IMR-90 (cell line): Measurements from ENCODE around the gene ZNF195. TPM values are rescaled to one million over a fixed set of nuclear protein-coding genes. Genes with fewer than 3 reads are reported as not detected.
"Not testable (repeated sequence)": the region's sequence is repeated elsewhere in the genome, so short reads cannot be mapped to it uniquely, and the experiment has no call there.

Experiments
- ATAC-seq: fragments of 200-7000 bp; cut with Tn5 transposase; 2 replicates; pipeline ENCODE4 v1.9.1; 2020; ENCODE audit warnings: low read depth, mild to moderate bottlenecking, moderate library complexity
- BruUV-seq: library from RNA; stranded (reverse); fragments of 400-500 nt; replicated peaks from 2 replicates; lab custom pipeline; 2021; lab: Mats Ljungman, UMichigan
- CTCF ChIA-PET: fragments of 300-600 bp; formaldehyde crosslinking; extraction: SDS; loops from one replicate; lab custom pipeline; 2021; ENCODE audit warnings: antibody characterized with exemption; lab: Yijun Ruan, JAX
- POLR2A ChIA-PET: fragments of 300-600 bp; sonication (Branson Sonifier 250); formaldehyde crosslinking; loops from one replicate; lab custom pipeline; 2022; ENCODE audit warnings: antibody characterized with exemption; ENCODE audit not compliant: unreplicated experiment; lab: Charles Lee
- DNase-seq: peaks from one replicate; pipeline ENCODE4 v3.0.0; 2013
- H2AFZ ChIP-seq: replicated peaks from 2 replicates; pipeline ENCODE3; 2013; ENCODE audit warnings: low read length, mild to moderate bottlenecking; ENCODE audit not compliant: poor library complexity
- H2AK5ac ChIP-seq: 2 replicates; pipeline ENCODE4 v1.6.1; 2013; ENCODE audit warnings: low read depth, low read length, inconsistent platforms
- H2AK9ac ChIP-seq: replicated peaks from 2 replicates; pipeline ENCODE3; 2013; ENCODE audit warnings: mild to moderate bottlenecking, low read depth, low read length, moderate library complexity; ENCODE audit not compliant: poor library complexity
- H2BK120ac ChIP-seq: 2 replicates; pipeline ENCODE4 v1.6.1; 2013; ENCODE audit warnings: low read depth, low read length, inconsistent platforms
- H2BK15ac ChIP-seq: 3 replicates; pipeline ENCODE4 v1.6.1; 2013; ENCODE audit warnings: low read depth, low read length, inconsistent platforms
- H2BK20ac ChIP-seq: 2 replicates; pipeline ENCODE4 v1.6.1; 2013; ENCODE audit warnings: low read depth, mild to moderate bottlenecking, inconsistent platforms, low read length, moderate library complexity
- H2BK5ac ChIP-seq: 2 replicates; pipeline ENCODE4 v1.6.1; 2013; ENCODE audit warnings: mild to moderate bottlenecking, low read depth, low read length, inconsistent platforms; ENCODE audit not compliant: poor library complexity, severe bottlenecking
- H3K14ac ChIP-seq: replicated peaks from 2 replicates; pipeline ENCODE4 v1.6.1; 2013; ENCODE audit warnings: low read depth, low read length, inconsistent platforms
- H3K18ac ChIP-seq: 2 replicates; pipeline ENCODE4 v1.6.1; 2013; ENCODE audit warnings: low read depth, low read length, control low read depth
- H3K23ac ChIP-seq: 2 replicates; pipeline ENCODE4 v1.6.1; 2013; ENCODE audit warnings: low read depth, low read length, inconsistent platforms
- H3K27ac ChIP-seq: 2 replicates; pipeline ENCODE4 v1.5.1; 2013; ENCODE audit warnings: mild to moderate bottlenecking, control low read depth, low read length; ENCODE audit not compliant: insufficient read depth
- H3K27me3 ChIP-seq: 2 replicates; pipeline ENCODE4 v1.6.1; 2013; ENCODE audit warnings: low read length; ENCODE audit not compliant: control insufficient read depth, insufficient read depth
- H3K36me3 ChIP-seq: 2 replicates; pipeline ENCODE4 v1.6.1; 2013; ENCODE audit warnings: low read length, mixed read lengths; ENCODE audit not compliant: control insufficient read depth, insufficient read depth
- H3K4ac ChIP-seq: 2 replicates; pipeline ENCODE4 v1.6.1; 2013; ENCODE audit warnings: low read depth, low read length, inconsistent platforms
- H3K4me1 ChIP-seq: 2 replicates; pipeline ENCODE4 v1.6.1; 2013; ENCODE audit warnings: low read length, mixed read lengths; ENCODE audit not compliant: control insufficient read depth, insufficient read depth
- H3K4me2 ChIP-seq: 2 replicates; pipeline ENCODE4 v1.6.1; 2013; ENCODE audit warnings: low read depth, mild to moderate bottlenecking, control low read depth, low read length, moderate library complexity
- H3K4me3 ChIP-seq: 2 replicates; pipeline ENCODE4 v1.5.1; 2013; ENCODE audit warnings: low read depth, mild to moderate bottlenecking, control low read depth, low read length, moderate library complexity; ENCODE audit not compliant: insufficient read depth
- H3K56ac ChIP-seq: 2 replicates; pipeline ENCODE4 v1.6.1; 2013; ENCODE audit warnings: low read length, inconsistent platforms; ENCODE audit not compliant: insufficient read depth; ENCODE audit errors: extremely low read depth
- H3K79me1 ChIP-seq, 2 experiments: 2 replicates each; pipeline ENCODE4 v1.6.1; 2013; ENCODE audit warnings: low read length in 2 of 2, inconsistent platforms in 1 of 2, low read depth in 1 of 2
- H3K9ac ChIP-seq: 2 replicates; pipeline ENCODE4 v1.6.1; 2013; ENCODE audit warnings: low read depth, low read length, control low read depth
- H3K9me1 ChIP-seq: 2 replicates; pipeline ENCODE4 v1.6.1; 2013; ENCODE audit warnings: low read length, inconsistent platforms; ENCODE audit not compliant: insufficient read depth
- H3K9me3 ChIP-seq: 2 replicates; pipeline ENCODE4 v1.6.1; 2013; ENCODE audit warnings: low read length; ENCODE audit not compliant: control insufficient read depth, insufficient read depth
- H4K20me1 ChIP-seq: 2 replicates; pipeline ENCODE4 v1.6.1; 2013; ENCODE audit warnings: low read length, inconsistent platforms; ENCODE audit not compliant: insufficient read depth
- H4K5ac ChIP-seq: 2 replicates; pipeline ENCODE4 v1.6.1; 2013; ENCODE audit warnings: mild to moderate bottlenecking, low read depth, low read length, control low read depth
- H4K8ac ChIP-seq, 2 experiments: 2 replicates each; pipeline ENCODE4 v1.6.1; 2013; ENCODE audit warnings: low read depth in 2 of 2, low read length in 2 of 2, control low read depth in 1 of 2, inconsistent platforms in 1 of 2
- H4K91ac ChIP-seq: 2 replicates; pipeline ENCODE4 v1.6.1; 2013; ENCODE audit warnings: low read depth, low read length, inconsistent platforms; ENCODE audit not compliant: insufficient read depth
- WGBS, 2 experiments: methylation state at CpG; one replicate each; pipeline versions ENCODE4 v1.1.5 to v1.1.7; 2013; ENCODE audit warnings: missing lambda C conversion rate in 2 of 2; ENCODE audit not compliant: insufficient read length in 1 of 2; ENCODE audit errors: extremely low coverage in 2 of 2; 5-methylcytosine and 5-hydroxymethylcytosine counted together
- dilution Hi-C: fragments of 300-500 bp; cut with HindIII; formaldehyde crosslinking; loops from one replicate; pipeline ENCODE4 v1.14.3; 2018; ENCODE audit warnings: low sequenced_read_pairs; ENCODE audit not compliant: unreplicated experiment
- in situ Hi-C: fragments of 300-500 bp; cut with MboI; formaldehyde crosslinking; loops from 3 replicates; pipeline ENCODE4 v1.14.3; 2019; ENCODE audit warnings: low sequenced_read_pairs, inconsistent platforms, mixed read lengths
- intact Hi-C: fragments of 100-400 bp; cut with micrococcal nuclease; formaldehyde crosslinking; loops from 2 replicates; pipeline ENCODE4 v1.10.0; 2022
- polyA plus RNA-seq, 3 experiments: library from polyadenylated mRNA; depleted of rRNA; stranded (reverse); fragments of >200 nt; gene quantifications; 2 replicates each; pipeline ENCODE4 v1.2.3, GENCODE V29; 2012; ENCODE audit warnings: low replicate concordance in 1 of 3
- total RNA-seq: library from RNA; depleted of rRNA; stranded (reverse); fragments of >200 nt; gene quantifications from 2 replicates; pipeline ENCODE4 v1.2.3, GENCODE V29; 2012

Gene ZNF195
- total and polyA plus RNA-seq, 2 of the 4 experiments (the other 2 are of a cell fraction): 10.2 to 24.4 TPM

DNA sequence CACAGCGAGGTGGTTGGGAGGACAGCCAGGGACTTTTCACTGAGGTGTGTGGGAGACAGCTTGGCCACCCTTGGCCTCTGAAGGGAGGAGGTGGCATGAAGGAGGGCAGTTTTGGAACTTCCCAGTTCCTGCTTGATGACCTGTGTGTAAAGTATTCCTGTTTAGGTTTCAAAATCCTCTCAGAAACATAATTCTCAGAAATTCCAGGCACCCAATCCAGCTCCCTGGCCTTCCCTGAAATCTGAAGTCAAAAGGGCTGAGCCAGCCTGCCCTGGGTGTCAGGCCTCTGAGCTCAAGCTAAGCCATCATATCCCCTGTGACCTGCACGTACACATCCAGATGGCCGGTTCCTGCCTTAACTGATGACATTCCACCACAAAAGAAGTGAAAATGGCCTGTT is 19.6 kb upstream of the ZNF195 start:
- H3K4me1 ChIP-seq, H3K9me1 ChIP-seq, ATAC-seq, H2BK20ac ChIP-seq, H3K9me3 ChIP-seq, H2AK5ac ChIP-seq, H4K20me1 ChIP-seq, H3K36me3 ChIP-seq, H4K8ac ChIP-seq, H3K4me3 ChIP-seq, H4K91ac ChIP-seq, H3K14ac ChIP-seq, in situ Hi-C loops, H3K9ac ChIP-seq, H3K18ac ChIP-seq, H3K4me2 ChIP-seq, H3K79me1 ChIP-seq, POLR2A ChIA-PET, H2BK120ac ChIP-seq, H3K23ac ChIP-seq, intact Hi-C loops, H3K27me3 ChIP-seq, H2AFZ ChIP-seq, H3K27ac ChIP-seq, H2BK15ac ChIP-seq, DNase-seq, H4K5ac ChIP-seq, dilution Hi-C loops, H3K56ac ChIP-seq, H3K4ac ChIP-seq, H2BK5ac ChIP-seq, H2AK9ac ChIP-seq, BruUV-seq: not testable (repeated sequence)
- WGBS, 2 experiments: no CpG with 5 or more reads among the region's 3 CpGs
- CTCF ChIA-PET: interaction anchor here (0.5 kb wide), 1 partner anchor 511 kb away, joined by 3 read pairs; no protein-coding TSS in a partner anchor

DNA sequence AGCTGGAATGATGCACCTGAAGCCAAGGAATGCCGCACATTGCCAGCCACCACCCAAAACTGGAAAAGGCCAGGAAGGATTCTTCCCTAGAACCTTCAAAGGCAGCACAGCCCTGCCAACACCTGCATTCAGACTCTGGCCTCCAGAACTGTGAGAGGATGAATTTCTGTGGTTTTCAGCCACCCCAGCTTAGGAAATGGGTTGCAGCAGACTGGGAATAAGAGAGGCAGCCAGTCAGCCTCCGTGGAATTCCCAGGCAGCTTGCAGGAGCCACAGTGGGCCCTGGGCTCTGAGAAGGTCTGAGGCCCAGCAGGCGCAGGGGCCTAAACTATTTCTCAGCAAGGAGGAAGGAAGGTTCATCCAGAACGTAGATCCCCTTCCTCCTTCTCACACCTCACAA is 19.2 kb upstream of the ZNF195 start:
- H4K5ac ChIP-seq, H3K36me3 ChIP-seq, intact Hi-C loops, H2BK15ac ChIP-seq, in situ Hi-C loops, POLR2A ChIA-PET, H3K9ac ChIP-seq, H3K4me3 ChIP-seq, H3K4me2 ChIP-seq, H3K27me3 ChIP-seq, H4K91ac ChIP-seq, H2BK120ac ChIP-seq, H3K14ac ChIP-seq, H2BK5ac ChIP-seq, H3K56ac ChIP-seq, H4K8ac ChIP-seq, H3K4me1 ChIP-seq, H2AFZ ChIP-seq, H2AK5ac ChIP-seq, H3K9me1 ChIP-seq, H2BK20ac ChIP-seq, dilution Hi-C loops, ATAC-seq, H3K18ac ChIP-seq, H4K20me1 ChIP-seq, H2AK9ac ChIP-seq, BruUV-seq, H3K27ac ChIP-seq, DNase-seq, H3K23ac ChIP-seq, H3K4ac ChIP-seq, H3K9me3 ChIP-seq, H3K79me1 ChIP-seq: not testable (repeated sequence)
- WGBS, 2 experiments: no CpG with 5 or more reads among the region's 4 CpGs
- CTCF ChIA-PET: interaction anchor here (0.5 kb wide), 1 partner anchor 510 kb away, joined by 3 read pairs; no protein-coding TSS in a partner anchor
